GM18867 (cell line): ENCODE measurements around the gene SRM.
"Not testable (repeated sequence)": the region's sequence is repeated elsewhere in the genome, so short reads cannot be mapped to it uniquely, and the experiment has no call there.

Source experiments
- ATAC-seq: cut with Tn5 transposase; IDR thresholded peaks from one replicate; pipeline ENCODE4 v1.9.1; 2021; ENCODE audit warnings: mild to moderate bottlenecking, moderate library complexity; ENCODE audit not compliant: unreplicated experiment

The SRM gene

GRCh38 chr1:11059968-11060830 is at the start of gene SRM:
SRM (minus strand) TSS chr1:11060018; CDS start chr1:11059943, 75 bp downstream.
- peak; percentile 86 for ATAC-seq

DNA sequence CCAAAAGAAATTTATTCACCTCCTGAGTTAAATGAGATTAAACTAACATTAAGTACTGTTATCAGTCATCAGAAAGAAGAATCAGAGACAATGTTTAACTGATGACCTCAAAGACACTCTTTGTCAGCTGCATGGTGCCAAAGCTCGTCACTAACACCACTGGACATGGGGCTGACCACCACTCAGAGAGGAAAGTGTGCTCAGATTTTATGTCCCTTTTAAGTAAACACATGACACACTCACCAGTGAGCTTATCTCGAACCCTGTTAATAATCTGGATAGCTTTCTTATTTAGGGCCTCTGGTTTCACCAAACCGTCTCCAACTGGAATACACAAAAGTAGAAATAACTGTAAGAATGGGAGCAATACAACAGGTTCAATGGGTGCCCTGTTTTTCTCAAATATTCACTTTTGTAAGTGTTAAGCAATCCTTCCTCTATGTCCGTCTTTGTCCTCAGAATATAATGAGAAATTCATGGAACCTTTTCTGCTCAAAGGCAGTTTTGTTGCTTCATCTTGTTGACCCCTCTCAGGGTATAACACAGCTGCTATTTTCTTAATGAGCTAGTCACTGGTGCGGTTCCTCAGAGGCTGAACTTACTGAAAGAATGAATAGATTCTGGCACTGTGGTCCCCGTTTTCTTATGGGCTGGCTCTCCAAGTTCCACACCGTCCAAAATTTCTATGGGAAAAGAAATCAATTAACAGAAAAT is 49.4 kb upstream of the SRM start:
- no peak for ATAC-seq

GRCh38 chr1:11107599-11107998 is 47.8 kb upstream of the SRM start:
- no peak for ATAC-seq

- no peak for ATAC-seq
Measured at GRCh38 chr1:11105586-11105985, 45.8 kb upstream of the SRM start.

DNA sequence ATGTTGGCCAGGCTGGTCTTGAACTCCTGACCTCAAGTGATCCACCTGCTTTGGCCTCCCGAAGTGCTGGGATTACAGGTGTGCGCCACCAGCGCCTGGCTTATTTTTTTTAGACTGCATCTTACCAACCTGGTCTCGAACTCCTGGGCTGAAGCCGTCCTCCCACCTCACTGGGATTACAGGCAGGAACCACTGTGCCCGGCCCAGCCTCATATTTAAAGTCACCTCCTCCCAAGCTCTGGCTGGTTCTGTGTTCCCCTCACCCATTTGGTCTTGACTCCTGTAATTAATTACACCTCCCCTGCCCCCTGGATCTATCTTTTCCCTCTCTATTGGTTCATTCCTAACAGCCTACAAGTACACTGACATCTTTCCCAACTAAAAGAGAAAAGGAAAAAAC is 41.5 kb upstream of the SRM start:
- no peak for ATAC-seq

DNA sequence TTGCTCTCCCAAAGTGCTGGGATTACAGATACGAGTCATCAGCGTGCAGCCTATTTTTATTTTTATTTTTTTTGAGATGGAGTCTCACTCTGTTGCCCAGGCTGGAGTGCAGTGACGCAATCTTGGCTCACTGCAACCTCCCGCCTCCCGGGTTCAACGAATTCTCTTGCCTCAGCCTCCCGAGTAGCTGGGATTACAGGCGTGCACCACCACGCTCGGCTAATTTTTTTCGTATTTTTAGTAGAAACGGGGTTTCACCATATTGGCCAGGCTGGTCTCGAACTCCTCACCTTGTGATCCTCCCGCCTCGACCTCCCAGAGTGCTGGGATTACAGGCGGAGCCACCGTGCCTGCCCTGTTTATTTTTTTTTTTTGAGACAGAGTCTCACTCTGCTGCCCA is 41.0 kb upstream of the SRM start:
- not testable (repeated sequence) for ATAC-seq

DNA sequence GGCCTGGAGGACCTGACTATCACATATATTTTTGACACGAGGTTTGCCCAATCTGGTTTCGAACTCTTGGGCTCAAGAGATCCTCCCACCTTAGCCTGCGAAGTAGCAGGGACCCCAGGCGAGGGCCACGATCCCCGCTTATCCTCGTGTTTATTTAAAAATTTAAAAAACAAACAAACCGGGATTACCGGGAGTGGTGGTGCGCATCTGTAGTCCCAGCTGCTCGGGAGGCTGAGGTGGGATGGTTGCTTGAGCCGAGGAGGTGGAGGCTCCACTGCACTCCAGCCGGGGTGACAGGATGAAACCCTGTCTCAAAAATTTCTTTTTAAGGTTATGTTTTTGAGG is 40.3 kb upstream of the SRM start:
- ATAC-seq = no peak

DNA sequence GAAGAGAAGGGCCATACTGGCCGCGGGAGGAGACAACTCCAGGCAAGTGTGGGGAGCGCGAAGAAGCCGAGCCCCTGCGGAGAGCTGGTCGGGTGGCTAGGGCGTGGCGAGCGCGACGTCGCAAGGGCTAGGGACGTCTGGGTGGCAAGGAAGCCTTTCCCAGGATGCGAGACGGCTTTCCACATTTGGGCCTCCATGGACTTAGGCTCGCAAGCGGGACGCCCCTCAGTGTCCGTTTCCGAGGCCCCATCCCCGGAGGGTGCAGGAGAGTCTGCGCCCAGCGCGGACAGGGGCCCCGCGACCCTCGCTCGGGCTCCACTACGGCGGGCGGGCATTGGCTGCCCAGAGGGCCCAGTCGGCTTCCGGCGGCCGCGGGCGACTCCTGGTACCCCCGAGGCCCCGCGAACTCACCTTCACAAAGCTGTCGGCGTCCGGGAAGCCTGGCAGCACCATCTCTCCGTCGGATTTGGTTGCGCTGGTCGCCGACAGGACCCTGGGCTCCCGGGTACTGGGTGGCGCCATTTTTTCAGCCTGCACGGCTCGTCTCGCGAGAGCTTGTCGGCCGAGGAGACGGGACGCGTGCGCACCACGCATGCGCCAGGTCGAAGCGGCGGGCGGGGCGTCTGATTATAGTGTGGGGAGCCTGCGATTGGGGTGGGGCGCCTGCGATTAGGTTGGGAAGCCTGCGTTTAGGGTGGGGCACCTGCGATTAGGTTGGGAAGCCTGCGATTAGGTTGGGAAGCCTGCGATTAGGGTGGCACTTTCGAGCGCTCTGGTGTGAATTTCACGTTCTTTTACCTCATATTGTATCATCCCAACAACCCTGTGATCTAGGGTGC is 39.7 kb upstream of the SRM start, which contains the start of gene EXOSC10:
Gene EXOSC10 (minus strand): TSS at position 560 of the 839 bp plus-strand sequence. CDS start 38 bp downstream, at position 522.
- peak; percentile 75 for ATAC-seq

DNA sequence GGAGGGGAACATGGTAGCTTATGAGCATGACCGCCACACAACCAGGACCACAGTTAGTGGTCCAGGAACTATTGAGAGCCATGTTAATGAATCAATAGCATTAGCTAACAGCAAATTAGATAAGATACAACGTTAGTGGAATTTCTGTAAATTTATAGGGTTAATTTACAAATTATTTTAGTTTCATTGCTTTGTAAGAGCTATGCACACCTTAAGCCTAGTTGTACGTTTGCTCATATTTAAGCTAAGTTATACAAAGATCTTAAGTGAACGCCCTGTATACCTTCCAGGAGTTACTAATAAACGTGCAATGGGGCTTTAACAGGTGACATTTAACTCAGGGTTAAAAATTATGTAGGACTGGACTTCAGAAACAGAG is 39.1 kb upstream of the SRM start:
- ATAC-seq = no peak

DNA sequence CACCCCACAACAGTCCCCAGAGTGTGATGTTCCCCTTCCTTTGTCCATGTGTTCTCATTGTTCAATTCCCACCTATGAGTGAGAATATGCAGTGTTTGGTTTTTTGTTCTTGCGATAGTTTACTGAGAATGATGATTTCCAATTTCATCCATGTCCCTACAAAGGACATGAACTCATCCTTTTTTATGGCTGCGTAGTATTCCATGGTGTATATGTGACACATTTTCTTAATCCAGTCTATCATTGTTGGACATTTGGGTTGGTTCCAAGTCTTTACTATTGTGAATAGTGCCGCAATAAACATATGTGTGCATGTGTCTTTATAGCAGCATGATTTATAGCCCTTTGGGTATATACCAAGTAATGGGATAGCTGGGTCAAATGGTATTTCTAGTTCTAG is 24.0 kb upstream of the SRM start:
- ATAC-seq = not testable (repeated sequence)

DNA sequence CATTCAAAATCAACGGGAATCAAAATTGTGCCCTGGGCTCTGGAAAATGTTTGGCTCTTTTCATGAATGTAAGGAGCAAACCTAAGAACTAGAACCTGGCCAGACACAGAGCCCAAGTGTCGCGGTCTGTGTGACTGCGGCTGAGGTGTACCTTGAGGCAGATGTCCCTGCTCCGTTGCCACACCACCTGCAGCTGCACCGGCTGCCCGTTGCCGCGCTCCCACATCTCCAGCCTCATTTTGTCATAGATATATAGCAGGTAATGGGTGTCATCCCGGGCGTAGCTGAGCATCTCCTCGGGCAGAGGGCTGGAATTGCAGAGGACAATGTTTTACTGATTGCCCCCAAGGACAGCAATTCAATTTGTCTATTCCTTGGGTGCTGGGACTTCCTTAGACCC is 21.1 kb upstream of the SRM start:
- no peak for ATAC-seq

DNA sequence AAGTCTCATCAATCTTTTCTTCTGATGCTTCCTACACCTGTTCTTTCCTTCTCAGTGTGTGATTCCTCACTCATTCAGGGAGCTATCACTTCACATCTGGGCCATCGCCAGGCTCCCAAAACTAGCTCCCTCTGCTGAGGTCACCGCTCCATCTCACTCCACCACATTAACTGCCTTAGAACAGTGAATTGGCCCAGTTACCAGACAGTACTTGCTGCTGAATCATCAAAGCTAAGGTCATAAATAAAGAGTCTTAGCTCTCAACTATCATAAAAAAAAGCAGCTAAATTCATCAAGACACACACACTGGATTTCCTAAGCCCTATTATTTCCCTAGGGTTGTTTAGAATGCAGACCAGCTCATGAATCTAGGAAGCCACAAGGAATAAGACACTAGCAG is 18.8 kb upstream of the SRM start:
- ATAC-seq = no peak

- not testable (repeated sequence) for ATAC-seq
Measured at GRCh38 chr1:11073398-11073797, 13.6 kb upstream of the SRM start.

DNA sequence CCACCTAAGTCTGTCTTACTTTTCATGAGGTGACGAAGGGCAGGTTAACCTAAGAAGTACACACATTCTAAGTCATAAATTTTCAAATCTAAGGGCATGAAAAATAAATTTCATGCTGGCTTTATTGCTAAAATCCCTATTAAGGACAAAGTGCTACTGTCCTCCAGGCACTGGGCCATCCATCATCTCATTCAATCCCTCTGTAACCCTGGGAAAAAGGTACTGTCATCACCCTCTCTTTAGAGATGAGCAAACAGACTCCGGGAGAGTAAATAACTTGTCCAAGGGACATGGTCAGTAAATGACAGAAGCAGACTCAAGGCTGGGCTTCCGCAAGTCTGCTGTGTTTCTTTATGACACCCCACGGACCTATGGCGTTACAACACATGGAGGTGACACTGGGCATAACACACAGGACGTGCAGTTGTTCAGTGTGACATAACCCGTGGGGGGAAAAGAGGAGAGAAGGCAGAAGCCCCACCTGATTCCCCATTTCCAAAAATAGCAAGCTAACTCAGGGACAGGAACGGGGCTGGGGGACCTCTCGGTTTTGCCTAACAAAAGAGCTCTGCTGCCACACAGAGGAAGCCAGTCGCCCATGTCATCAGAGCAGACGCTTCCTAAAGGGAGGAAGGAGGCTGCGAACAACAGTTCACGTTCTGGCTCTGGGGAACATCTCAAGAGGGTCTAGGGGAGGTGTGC is 12.5 kb upstream of the SRM start:
- no peak for ATAC-seq

GRCh38 chr1:11071463-11072215 is 11.8 kb upstream of the SRM start:
- ATAC-seq = no peak

GRCh38 chr1:11070876-11071275 is 11.1 kb upstream of the SRM start:
- no peak for ATAC-seq

DNA sequence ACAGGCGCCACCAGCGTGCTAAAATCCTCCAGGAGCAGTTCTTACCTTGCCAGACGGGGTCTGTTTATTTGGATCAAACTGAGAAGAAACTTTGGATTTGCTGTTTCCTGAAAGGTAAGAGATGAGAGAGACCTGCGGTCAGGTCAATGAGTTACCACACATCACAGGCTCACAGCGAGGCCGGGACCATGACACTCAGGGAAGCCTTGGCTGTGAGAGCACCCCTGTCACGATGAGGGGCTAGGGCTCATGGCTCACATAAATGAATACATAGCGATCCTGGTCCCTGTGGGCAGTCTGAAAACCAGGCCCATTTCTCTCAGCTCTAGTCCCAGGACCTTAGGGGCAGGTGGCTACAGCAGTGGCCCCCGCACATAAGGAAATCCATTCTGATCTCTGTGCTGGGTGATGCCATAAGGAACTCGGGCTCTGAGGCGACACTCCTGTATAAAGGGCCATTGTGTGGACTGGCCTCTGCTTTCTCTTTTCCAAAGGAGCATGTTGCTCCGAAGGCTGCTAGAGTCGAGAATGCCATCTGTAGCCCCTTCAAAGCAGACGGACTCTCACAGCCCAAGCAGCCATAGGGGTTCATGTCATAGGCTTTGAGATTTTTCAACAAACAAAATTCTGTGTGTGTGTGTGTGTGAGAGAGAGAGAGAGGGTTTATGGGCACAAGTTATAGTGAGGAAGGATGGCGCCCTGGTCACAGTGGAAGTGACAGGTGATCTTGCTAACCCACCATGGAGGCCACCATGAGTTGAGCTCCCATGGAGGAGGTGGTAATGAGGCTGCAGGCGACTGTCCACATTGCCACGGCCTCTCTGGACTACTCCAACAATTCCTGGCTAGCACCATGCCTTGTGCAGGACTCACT is 9.0 kb upstream of the SRM start:
- no peak for ATAC-seq

DNA sequence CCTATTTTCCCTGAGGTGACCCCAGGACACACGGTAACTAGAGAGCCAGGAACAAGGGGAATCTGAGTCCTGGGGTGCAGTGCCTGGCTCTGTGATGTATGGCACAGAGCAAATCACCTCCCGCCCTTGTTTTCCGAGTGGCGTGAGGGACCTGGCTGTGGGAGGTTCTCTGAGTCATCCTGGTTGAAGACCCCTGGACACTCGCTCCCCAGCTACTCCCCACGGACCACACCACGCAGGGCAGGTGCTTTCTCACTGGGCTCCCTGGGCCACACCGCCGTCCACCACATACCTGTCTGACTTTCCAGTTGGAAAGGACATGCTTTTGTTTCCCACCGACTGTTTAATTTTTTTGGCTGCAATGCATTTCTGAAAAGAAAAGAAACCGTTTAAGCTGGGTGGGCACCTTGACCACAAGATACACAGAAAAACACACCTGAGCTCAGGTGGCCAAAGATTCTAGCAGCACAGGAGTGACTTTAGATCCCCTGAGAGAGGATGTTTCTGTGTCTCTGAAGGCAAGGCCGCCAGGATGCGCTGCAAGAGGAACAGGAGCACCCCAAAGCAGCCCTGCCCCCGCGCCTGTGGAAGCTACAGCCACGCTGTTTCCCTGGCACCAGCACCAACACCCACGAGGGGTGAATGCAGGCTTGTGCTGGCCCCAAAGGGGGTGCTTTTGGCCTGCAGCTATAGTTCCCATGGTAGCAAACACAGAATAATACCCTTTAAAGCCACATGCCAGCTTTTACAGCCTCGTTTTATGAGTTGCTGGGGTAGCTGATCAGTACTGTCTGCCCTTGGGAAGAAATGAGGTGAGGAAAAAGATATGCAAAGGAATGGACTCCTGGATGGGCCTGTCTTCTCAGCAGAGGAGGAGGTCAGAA is 8.1 kb upstream of the SRM start:
- ATAC-seq = no peak
